Endothelial cell of umbilical vein (primary cell): ENCODE measurements around the gene DDOST. TPM values are rescaled to one million over a fixed set of nuclear protein-coding genes. Genes with fewer than 3 reads are reported as not detected.
A peak's percentile ranks its signal among the peaks of the same experiment; 100 is the strongest.

Experiments
- BruUV-seq: library from RNA; stranded (reverse); fragments of 400-500 nt; replicated peaks from 2 replicates; lab custom pipeline; 2021; lab: Mats Ljungman, UMichigan
- CTCF ChIA-PET: fragments of 300-600, 350-600 bp; sonication (Branson Sonifier 250); formaldehyde crosslinking; loops from one replicate; lab custom pipeline; 2021; ENCODE audit warnings: antibody characterized with exemption, inconsistent platforms; lab: Charles Lee
- POLR2A ChIA-PET: fragments of 300-600, 350-600 bp; sonication (Branson Sonifier 250); formaldehyde crosslinking; loops from one replicate; lab custom pipeline; 2021; ENCODE audit warnings: antibody characterized with exemption, inconsistent platforms; lab: Charles Lee
- DNase-seq: peaks from one replicate; pipeline ENCODE4 v3.0.0-alpha.2; 2011; ENCODE audit warnings: low read depth, low spot score
- FAIRE-seq: peaks from 2 replicates; lab custom pipeline; 2011; peaks lifted over from hg19 to GRCh38; lab: Jason Lieb, UNC
- H2AFZ ChIP-seq: 2 replicates; pipeline ENCODE4 v1.6.0; 2012; ENCODE audit warnings: low read depth, low read length, control low read depth, inconsistent platforms
- H3K27ac ChIP-seq: 2 replicates; pipeline ENCODE4 v1.5.1; 2011; ENCODE audit warnings: low read depth, mild to moderate bottlenecking, control low read depth, low read length, moderate library complexity; ENCODE audit not compliant: insufficient read depth
- H3K27me3 ChIP-seq, 2 experiments: 2 replicates each; pipeline versions ENCODE4 v1.6.0 to v1.6.1; 2011; ENCODE audit warnings: low read length in 2 of 2, mixed read lengths in 1 of 2; ENCODE audit not compliant: control insufficient read depth in 2 of 2, insufficient read depth in 2 of 2
- H3K36me3 ChIP-seq, 2 experiments: 2 replicates in 1 of 2; 3 replicates in 1 of 2; pipeline ENCODE4 v1.5.1; 2011; ENCODE audit warnings: low read length in 2 of 2, mild to moderate bottlenecking in 1 of 2, moderate library complexity in 1 of 2; ENCODE audit not compliant: control insufficient read depth in 2 of 2, insufficient read depth in 2 of 2; ENCODE audit errors: extremely low read depth in 1 of 2
- H3K4me1 ChIP-seq: 3 replicates; pipeline ENCODE4 v1.5.1; 2011; ENCODE audit warnings: mild to moderate bottlenecking, low read length; ENCODE audit not compliant: control insufficient read depth, insufficient read depth; ENCODE audit errors: extremely low read depth
- H3K4me2 ChIP-seq: 2 replicates; pipeline ENCODE4 v1.6.1; 2011; ENCODE audit warnings: low read length, control low read depth, mixed read lengths; ENCODE audit not compliant: insufficient read depth
- H3K4me3 ChIP-seq, 3 experiments: fragments of 200-600 bp in 1 of 3; sonication (generic), shearing (Covaris generic) in 1 of 3; replicated peaks in 1 of 3; 2 replicates each; pipeline ENCODE4 v1.5.1; 2011 to 2016; ENCODE audit warnings: control low read depth in 3 of 3, low read length in 3 of 3, mild to moderate bottlenecking in 2 of 3, inconsistent platforms in 1 of 3, low read depth in 1 of 3, moderate library complexity in 1 of 3; ENCODE audit not compliant: insufficient read depth in 1 of 3
- H3K79me2 ChIP-seq: 2 replicates; pipeline ENCODE4 v1.6.0; 2012; ENCODE audit warnings: low read length, inconsistent platforms; ENCODE audit not compliant: control insufficient read depth, insufficient read depth
- H3K9ac ChIP-seq: replicated peaks from 2 replicates; pipeline ENCODE3; 2011; ENCODE audit warnings: low read length, control low read depth; ENCODE audit not compliant: insufficient read depth; ENCODE audit errors: extremely low read depth
- H3K9me1 ChIP-seq: replicated peaks from 3 replicates; pipeline ENCODE4 v1.6.0; 2011; ENCODE audit warnings: mild to moderate bottlenecking, low read length; ENCODE audit not compliant: control insufficient read depth, insufficient read depth; ENCODE audit errors: extremely low read depth
- H3K9me3 ChIP-seq: replicated peaks from 2 replicates; pipeline ENCODE4 v1.5.1; 2012; ENCODE audit warnings: low read length, inconsistent platforms; ENCODE audit not compliant: control insufficient read depth, insufficient read depth
- H4K20me1 ChIP-seq: replicated peaks from 2 replicates; pipeline ENCODE3; 2011; ENCODE audit warnings: mild to moderate bottlenecking, low read length; ENCODE audit not compliant: control insufficient read depth, insufficient read depth; ENCODE audit errors: extremely low read depth
- EZH2 ChIP-seq: IDR thresholded peaks from 2 replicates; pipeline ENCODE4 v1.6.1; 2012; ENCODE audit warnings: borderline replicate concordance, low read depth, mild to moderate bottlenecking, moderate library complexity, low read length, inconsistent platforms; ENCODE audit not compliant: severe bottlenecking
- FOS ChIP-seq: IDR thresholded peaks from 2 replicates; pipeline ENCODE4 v1.6.1; 2011; ENCODE audit warnings: mild to moderate bottlenecking, low read length, moderate library complexity, borderline replicate concordance; ENCODE audit not compliant: insufficient read depth
- MYC ChIP-seq: IDR thresholded peaks from one replicate; pipeline ENCODE4 v1.6.1; 2011; ENCODE audit warnings: mild to moderate bottlenecking, low read depth, low read length
- POLR2AphosphoS5 ChIP-seq: IDR thresholded peaks from 2 replicates; pipeline ENCODE4 v1.6.1; 2012; ENCODE audit warnings: low read depth, mild to moderate bottlenecking, control low read depth, low read length, moderate library complexity; ENCODE audit not compliant: insufficient read depth
- dilution Hi-C: fragments of 300-500 bp; cut with MboI; formaldehyde crosslinking; loops from one replicate; pipeline ENCODE4 v1.15.0; 2019; ENCODE audit warnings: low sequenced_read_pairs; ENCODE audit not compliant: extremely low pct_ligation_motif_present
- intact Hi-C: fragments of 100-400 bp; cut with micrococcal nuclease; formaldehyde crosslinking; loops from one replicate; pipeline ENCODE4 v1.10.0; 2022
- polyA plus RNA-seq, 4 experiments: library from polyadenylated mRNA; depleted of rRNA in 3 of 4; stranded (reverse) in 3 of 4; unstranded in 1 of 4; fragments of >200 nt; gene quantifications; 2 replicates each; pipeline versions ENCODE4 v1.2.1 to v1.2.3, GENCODE V29; 2011 to 2012; ENCODE audit warnings: missing spikeins in 1 of 4
- total RNA-seq: library from RNA; stranded (reverse); gene quantifications from 2 replicates; pipeline ENCODE4 v1.2.3, GENCODE V29; 2021
- TF ChIP-seq, protein P1 (sequence below): IDR thresholded peaks from 2 replicates; pipeline ENCODE4 v1.6.1; 2011; ENCODE audit not compliant: insufficient read depth, insufficient read length
- TF ChIP-seq, protein P2 (sequence below), 2 donors: IDR thresholded peaks; 1 replicate in 1 of 2; 2 replicates in 1 of 2; pipeline ENCODE4 v1.5.1; 2011; ENCODE audit warnings: low read length in 2 of 2, mild to moderate bottlenecking in 2 of 2, moderate library complexity in 2 of 2, control low read depth in 1 of 2, inconsistent platforms in 1 of 2, low read depth in 1 of 2; ENCODE audit not compliant: insufficient read depth in 1 of 2; ENCODE audit errors: extremely low read depth in 1 of 2

The DDOST gene
- total and polyA plus RNA-seq, 2 donors (not counting 3 experiments of a cell fraction or from before 2014, with no cell fraction given) = 319 to 533 TPM

DNA sequence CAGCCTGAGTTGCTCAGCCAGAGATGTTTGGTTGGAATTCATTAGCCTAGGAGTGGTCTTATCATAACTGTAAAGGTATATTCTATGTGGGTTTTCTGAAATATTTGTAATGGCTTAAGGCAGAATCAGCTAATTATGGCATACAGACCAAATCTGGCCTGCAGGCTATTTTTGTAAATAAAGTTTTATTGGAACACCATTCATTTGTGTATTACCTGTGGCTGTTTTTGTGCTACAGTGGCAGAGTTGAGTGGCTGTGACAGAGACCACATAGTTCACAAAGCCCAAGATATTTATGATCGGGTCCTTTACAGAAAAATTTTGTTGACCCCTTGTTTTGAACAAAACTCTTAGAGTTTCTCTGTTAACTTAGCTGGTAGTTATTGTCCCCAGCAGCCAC, 7.4 kb upstream of the DDOST start:
- DNase-seq (no peak), FAIRE-seq (no peak)
- no peaks in the 10 kb centered on the region for H3K79me2 ChIP-seq
- no peak overlapping the region for H3K9ac ChIP-seq
- no peaks in the 10 kb centered on the region for H3K9me3 ChIP-seq
- no peaks in the 10 kb centered on the region for H3K9me1 ChIP-seq
- intact Hi-C loops = no loop called here
- CTCF ChIA-PET = no interaction called here
- no peaks in the 10 kb centered on the region for H3K27me3 ChIP-seq
- no peaks in the 10 kb centered on the region for H4K20me1 ChIP-seq
- H3K4me1 ChIP-seq = peaks cover 2% of the 10 kb centered on the region
- no peak overlapping the region for H3K4me2 ChIP-seq
- no peak overlapping the region for H3K4me3 ChIP-seq
- POLR2A ChIA-PET = no interaction called here
- no peak overlapping the region for H2AFZ ChIP-seq
- no peaks in the 10 kb centered on the region for H3K36me3 ChIP-seq
- no peak overlapping the region for H3K27ac ChIP-seq
- no TSS peak for BruUV-seq
- TF ChIP-seq, protein P1, sequence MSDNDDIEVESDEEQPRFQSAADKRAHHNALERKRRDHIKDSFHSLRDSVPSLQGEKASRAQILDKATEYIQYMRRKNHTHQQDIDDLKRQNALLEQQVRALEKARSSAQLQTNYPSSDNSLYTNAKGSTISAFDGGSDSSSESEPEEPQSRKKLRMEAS = no peak
- dilution Hi-C loops = no loop called here

- DNase-seq (peak; percentile 11), FAIRE-seq (peak; percentile 12)
- Histone ChIP-seq H4K20me1 (no peaks in the 10 kb centered on the region), H3K36me3 (no peaks in the 10 kb centered on the region), H3K79me2 (no peaks in the 10 kb centered on the region), H3K27me3 (no peaks in the 10 kb centered on the region), H3K9ac (no peak overlapping the region), H3K27ac (no peak overlapping the region), H3K4me1 (peaks cover 6% of the 10 kb centered on the region), H3K9me1 (no peaks in the 10 kb centered on the region), H3K4me2 (no peak overlapping the region), H3K9me3 (no peaks in the 10 kb centered on the region), H3K4me3 (no peak overlapping the region), H2AFZ (no peak overlapping the region)
- CTCF ChIA-PET = no interaction called here
- dilution Hi-C loops (no loop called here), intact Hi-C loops (no loop called here)
- POLR2A ChIA-PET = no interaction called here
- BruUV-seq = no TSS peak
- TF ChIP-seq, protein P2, sequence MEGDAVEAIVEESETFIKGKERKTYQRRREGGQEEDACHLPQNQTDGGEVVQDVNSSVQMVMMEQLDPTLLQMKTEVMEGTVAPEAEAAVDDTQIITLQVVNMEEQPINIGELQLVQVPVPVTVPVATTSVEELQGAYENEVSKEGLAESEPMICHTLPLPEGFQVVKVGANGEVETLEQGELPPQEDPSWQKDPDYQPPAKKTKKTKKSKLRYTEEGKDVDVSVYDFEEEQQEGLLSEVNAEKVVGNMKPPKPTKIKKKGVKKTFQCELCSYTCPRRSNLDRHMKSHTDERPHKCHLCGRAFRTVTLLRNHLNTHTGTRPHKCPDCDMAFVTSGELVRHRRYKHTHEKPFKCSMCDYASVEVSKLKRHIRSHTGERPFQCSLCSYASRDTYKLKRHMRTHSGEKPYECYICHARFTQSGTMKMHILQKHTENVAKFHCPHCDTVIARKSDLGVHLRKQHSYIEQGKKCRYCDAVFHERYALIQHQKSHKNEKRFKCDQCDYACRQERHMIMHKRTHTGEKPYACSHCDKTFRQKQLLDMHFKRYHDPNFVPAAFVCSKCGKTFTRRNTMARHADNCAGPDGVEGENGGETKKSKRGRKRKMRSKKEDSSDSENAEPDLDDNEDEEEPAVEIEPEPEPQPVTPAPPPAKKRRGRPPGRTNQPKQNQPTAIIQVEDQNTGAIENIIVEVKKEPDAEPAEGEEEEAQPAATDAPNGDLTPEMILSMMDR (IDR thresholded peaks at IDR 0.05; ENCODE audit: extremely low read depth in 1 of 2, insufficient read depth in 1 of 2, low read depth in 1 of 2, low read length in 2 of 2) = no peak
- TF ChIP-seq POLR2AphosphoS5 (no peak), MYC (no peak), FOS (no peak), EZH2 (no peak)
These were observed 5.6 kb upstream of the DDOST start for GRCh38 chr1:20666804-20667203.
